ENCODE measurements around the gene NPAS3.

Gene NPAS3

GRCh38 chr14:33657476-33657875, 718.8 kb downstream of the NPAS3 start:
- DNase-seq: no peak

GRCh38 chr14:33660248-33660647, 721.6 kb downstream of the NPAS3 start:
- DNase-seq: no peak

- no peak for DNase-seq
Observed at GRCh38 chr14:33661101-33661500, 722.4 kb downstream of the NPAS3 start.

- no peak for DNase-seq
Observed at GRCh38 chr14:33668066-33668465, 729.4 kb downstream of the NPAS3 start.

GRCh38 chr14:33669111-33669510, 730.4 kb downstream of the NPAS3 start:
- DNase-seq: no peak

- DNase-seq: no peak
Observed at GRCh38 chr14:33670235-33670634, 731.6 kb downstream of the NPAS3 start.

GRCh38 chr14:33671556-33671955, 732.9 kb downstream of the NPAS3 start:
- DNase-seq: no peak

- DNase-seq: no peak
Observed at GRCh38 chr14:33674927-33675326, 736.2 kb downstream of the NPAS3 start.

- no peak for DNase-seq
Observed at GRCh38 chr14:33675415-33676130, 736.9 kb downstream of the NPAS3 start.

GRCh38 chr14:33676135-33676566, 737.5 kb downstream of the NPAS3 start:
- no peak for DNase-seq

GRCh38 chr14:33676891-33677290, 738.2 kb downstream of the NPAS3 start:
- no peak for DNase-seq

- DNase-seq: no peak
Observed at GRCh38 chr14:33678005-33678404, 739.3 kb downstream of the NPAS3 start.

- DNase-seq: no peak
Observed at GRCh38 chr14:33679025-33679424, 740.3 kb downstream of the NPAS3 start.

GRCh38 chr14:33679461-33680225, 741.0 kb downstream of the NPAS3 start:
- DNase-seq: no peak

- no peak for DNase-seq
Observed at GRCh38 chr14:33680873-33681272, 742.2 kb downstream of the NPAS3 start.

- no peak for DNase-seq
Observed at GRCh38 chr14:33682760-33683159, 744.1 kb downstream of the NPAS3 start.

GRCh38 chr14:33685026-33685425, 746.3 kb downstream of the NPAS3 start:
- DNase-seq: no peak

GRCh38 chr14:33685698-33686097, 747.0 kb downstream of the NPAS3 start:
- DNase-seq: no peak

- DNase-seq: no peak
Observed at GRCh38 chr14:33686218-33686617, 747.5 kb downstream of the NPAS3 start.

- DNase-seq: no peak
Observed at GRCh38 chr14:33686856-33687255, 748.2 kb downstream of the NPAS3 start.

- no peak for DNase-seq
Observed at GRCh38 chr14:33689680-33690079, 751.0 kb downstream of the NPAS3 start.

GRCh38 chr14:33691907-33692306, 753.2 kb downstream of the NPAS3 start:
- DNase-seq: no peak

GRCh38 chr14:33692762-33693161, 754.1 kb downstream of the NPAS3 start:
- no peak for DNase-seq

- DNase-seq: no peak
Observed at GRCh38 chr14:33693237-33693636, 754.6 kb downstream of the NPAS3 start.
